GM19025 (cell line): ENCODE results near the gene SMS.
"Not testable (repeated sequence)": the region's sequence is repeated elsewhere in the genome, so short reads cannot be mapped to it uniquely, and the experiment has no call there.

Experiments used
- ATAC-seq: cut with Tn5 transposase; IDR thresholded peaks from one replicate; pipeline ENCODE4 v1.9.1; 2021; ENCODE audit warnings: mild to moderate bottlenecking, low read depth, moderate library complexity; ENCODE audit not compliant: unreplicated experiment

The SMS gene

DNA sequence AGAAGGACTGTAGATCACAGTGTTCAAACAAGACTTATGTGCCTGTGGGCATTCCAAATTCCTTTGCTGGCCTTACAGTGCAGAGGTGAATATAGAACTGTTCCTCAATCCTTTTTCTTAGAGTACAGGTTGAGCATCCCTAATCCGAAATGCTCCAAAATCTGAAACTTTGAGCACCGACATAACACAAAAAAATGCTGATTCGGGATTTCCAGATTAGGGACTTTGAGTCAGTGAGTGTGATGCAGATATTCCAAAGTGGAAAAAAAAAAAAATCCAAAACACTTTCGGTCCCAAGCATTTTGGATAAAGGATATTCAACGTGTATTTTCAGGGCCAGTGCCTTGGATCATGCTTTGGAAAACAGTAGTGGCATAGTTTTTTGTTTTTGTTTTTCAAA, 9.2 kb downstream of the SMS start:
- no peak for ATAC-seq

DNA sequence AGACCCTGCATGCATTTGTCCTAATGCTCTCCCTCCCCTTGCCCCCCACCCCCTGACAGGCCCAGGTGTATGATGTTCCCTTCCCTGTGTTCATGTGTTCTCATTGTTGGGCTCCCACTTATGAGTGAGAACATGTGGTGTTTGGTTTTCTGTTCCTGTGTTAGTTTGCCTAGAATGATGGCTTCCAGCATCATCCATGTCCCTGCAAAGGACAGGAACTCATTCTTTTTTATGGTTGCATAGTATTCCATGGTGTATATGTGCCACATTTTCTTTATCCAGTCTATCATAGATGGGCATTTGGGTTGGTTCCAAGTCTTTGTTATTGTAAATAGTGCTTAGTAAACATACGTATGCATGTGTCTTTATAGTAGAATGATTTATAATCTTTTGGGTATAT, 10.0 kb downstream of the SMS start:
- ATAC-seq = not testable (repeated sequence)

DNA sequence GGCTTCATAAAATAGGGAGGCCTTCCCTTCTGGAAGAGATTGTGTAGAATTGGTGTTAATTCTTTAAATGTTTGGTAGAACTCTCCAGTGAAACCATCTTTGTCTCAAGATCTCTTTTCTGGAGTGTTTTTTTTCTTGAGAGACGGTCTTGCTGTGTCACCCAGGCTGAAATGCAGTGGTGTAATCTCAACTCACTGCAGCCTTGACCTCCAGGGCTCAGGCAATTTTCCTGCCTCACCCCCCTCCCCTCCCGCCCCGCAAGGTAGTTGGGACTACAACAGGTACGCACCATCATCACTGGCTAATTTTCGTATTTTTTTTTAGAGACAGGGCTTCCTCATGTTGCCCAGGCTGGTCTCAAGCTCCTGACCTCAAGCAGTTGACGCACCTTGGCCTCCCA, 12.1 kb downstream of the SMS start:
- no peak for ATAC-seq

DNA sequence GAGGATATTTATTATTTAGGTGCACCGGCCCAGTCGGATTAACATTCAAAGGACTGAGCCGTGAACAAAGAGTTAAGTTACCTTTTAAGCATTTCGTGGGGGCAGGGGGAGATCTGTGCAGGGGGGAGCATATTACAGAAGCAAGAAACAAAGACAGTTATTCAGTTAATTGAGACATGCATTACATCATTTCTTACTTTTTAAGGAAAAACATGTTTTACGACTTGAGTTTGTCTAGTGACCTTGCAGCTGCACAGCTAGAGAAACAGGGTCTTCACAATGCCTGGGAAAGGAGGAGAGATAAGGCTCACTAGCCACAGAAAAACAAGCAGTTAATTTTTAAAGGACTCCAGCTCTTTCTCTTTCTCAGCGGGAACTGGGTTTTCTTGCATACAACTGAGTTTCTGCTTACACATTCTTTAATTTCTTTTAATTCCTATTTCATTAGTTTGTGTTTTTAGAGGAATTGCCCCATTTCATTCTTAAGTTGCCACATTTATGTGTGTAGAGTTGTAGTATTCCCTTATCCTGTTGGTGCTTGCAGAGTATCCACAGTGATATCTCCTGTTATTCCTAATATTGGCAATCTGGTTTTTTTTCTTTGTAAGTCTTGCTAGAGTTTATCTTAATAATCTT, 12.8 kb downstream of the SMS start:
- ATAC-seq = not testable (repeated sequence)

DNA sequence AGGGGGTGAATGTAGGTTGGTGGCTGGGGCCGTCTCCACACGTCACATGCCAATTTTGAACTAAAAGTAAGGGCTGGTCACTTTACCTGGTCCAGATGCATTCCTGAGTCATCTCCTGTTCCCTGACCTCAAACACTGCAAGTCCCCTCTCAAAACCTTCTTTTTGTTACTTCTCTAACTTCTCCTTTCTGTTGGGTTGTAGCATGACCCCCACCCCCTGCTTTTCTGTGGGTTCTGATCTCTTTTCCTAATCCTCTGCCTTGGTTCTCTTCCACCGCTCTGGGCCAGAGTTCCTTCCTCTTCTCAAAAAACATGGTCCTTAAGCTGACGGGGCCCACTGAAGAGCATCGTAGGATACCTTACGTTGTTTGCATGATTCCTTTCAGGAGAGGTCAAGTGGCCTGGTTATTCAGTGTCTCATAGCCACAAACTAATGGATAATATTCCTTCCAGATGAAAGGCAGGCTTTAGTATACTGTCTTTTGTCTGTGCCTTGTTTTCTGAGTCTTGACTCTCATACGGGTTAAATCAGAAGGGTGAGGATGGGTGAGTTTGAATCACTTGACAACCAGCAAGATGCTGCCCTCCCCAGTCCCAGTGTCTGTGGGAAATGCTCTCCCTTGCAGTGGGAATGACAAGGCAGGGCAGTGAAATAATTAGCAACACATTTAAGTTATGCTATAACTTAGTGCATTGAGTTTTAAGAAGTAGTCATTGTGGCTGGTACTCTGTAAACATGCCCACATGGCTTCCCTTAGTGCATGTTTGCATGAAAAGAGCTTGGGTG, 15.1 kb downstream of the SMS start:
- ATAC-seq = no peak

DNA sequence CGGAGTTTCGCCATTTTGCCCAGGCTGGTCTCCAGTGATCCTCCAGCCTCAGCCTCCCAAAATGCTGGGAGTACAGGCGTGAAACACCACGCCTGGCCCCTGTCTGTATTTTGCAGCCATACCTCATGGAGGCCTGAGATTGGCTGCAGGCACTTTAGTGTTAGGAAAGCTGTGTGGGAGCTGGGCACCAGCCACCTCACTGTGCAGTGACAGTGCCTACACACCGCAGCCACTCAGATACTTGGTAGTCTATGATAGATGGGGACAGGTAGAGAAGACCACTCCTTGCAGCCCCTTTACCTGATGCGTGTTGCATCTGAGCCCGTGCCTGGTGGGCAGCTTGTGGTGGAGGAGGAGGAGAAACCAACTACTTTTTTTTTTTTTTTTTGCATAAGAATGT, 16.3 kb downstream of the SMS start:
- ATAC-seq = no peak

DNA sequence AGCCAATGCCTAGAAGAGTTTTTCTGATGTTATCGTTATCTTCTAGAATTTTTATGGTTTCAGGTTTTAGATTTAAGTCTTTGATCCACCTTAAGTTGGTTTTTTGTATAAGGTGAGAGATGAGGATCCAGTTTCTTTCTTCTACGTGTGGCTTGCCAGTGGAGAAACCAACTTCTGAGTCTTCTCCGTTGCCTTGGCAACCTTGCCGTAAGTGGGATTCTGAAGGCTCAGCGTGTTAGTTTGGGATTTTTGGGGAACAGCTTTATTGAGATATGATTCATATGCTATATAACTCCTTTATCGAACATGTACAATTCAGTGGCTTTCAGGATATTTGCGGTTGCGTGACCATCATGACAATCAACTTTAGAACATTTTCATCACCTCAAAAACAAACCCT, 17.7 kb downstream of the SMS start:
- no peak for ATAC-seq

DNA sequence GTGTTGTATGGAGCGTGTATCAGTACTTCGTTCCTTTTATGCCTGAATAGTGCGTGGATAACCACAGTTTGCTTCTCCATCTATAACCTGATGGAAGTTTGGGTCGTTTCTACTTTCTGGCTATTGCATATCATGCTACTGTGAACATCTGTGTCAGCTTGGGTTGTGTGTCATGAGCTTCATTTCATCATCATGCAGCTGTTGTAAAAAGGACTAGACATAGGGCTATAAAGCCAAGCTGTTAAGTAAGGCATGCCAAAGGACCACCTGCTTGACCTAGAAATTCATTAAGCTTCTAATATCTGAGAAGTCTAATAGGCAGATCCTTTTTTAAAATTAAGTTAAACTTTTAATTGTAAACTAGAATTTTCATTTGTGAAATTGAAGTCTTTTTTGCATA, 18.4 kb downstream of the SMS start:
- ATAC-seq = no peak

DNA sequence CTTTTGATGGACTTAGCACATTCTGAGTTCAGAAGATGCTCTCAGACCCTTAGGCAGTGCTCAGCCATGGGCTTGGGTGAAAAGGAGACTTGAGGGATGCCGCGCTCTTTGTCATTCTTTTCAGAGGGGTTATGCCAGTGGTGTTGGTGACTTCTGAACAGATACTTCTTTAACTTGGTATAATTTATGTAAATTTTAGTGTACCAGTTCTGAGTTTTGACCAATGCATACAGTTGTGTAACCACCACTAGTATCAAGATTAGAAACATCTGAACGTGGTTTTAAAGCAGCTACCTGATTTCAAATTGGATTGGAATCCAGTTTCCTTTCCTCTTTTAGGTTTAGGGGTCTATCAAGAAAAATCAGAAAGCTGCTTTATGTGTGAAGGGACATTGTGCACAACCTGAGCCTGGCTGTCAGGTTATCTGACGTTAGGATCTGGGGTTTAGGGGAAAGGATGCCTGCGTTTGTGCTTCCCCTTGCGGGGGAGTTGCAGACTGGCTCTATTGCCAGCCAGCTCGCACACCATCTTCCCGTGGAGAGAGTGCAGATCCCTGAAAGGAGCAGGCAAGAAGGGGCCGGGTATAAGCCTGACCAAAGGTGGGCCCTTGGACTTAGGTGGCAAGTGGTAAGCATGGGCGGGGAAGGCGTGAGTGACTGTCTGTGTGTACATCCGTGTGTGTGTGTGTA, 19.0 kb downstream of the SMS start:
- peak; percentile 47 for ATAC-seq

DNA sequence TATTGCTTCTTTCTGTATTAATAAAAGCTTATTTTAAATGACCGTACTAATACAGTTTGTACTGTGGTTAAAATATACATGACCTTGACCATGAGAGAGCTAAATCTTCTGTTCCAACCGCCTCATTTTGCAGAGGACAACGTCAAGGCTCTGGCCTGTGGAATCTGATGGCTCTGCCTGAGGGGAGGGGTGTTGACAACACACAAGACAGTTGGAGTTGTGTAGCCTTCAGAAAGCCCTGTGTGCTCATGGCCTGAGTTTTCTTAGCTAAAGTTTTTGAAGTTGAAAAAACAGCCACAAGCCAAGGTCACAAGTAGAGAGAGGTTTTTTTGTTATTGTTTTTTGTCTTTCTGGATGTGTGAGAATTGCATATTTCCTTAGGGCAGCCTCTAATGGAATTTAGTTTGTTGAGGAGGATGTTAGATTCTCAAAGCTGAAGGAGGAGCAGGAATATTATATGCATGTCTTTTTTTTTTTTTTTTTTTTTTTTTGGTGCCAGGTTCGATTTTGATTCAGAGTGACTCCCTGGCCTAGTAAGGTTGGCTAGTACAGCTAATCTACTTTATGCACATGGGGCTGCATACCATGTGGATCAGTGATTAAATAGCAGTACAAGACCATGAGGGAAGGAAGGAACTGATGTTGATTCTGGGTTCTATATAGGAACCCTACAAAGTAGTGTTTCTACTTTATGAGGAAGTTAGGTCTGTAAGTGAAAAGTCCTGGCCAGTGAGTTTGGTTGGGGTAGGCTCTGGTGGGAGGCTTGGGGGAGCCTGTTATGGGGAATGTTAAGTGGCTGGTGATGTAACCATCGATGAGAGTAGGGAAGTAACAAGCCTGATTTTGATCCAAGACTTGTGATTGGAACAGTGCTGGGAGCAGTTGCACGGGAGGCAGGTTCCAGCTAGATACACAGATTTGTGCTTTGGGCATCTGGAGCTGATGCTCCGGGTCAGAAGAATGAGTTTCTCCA, 20.3 kb downstream of the SMS start:
- ATAC-seq = no peak

DNA sequence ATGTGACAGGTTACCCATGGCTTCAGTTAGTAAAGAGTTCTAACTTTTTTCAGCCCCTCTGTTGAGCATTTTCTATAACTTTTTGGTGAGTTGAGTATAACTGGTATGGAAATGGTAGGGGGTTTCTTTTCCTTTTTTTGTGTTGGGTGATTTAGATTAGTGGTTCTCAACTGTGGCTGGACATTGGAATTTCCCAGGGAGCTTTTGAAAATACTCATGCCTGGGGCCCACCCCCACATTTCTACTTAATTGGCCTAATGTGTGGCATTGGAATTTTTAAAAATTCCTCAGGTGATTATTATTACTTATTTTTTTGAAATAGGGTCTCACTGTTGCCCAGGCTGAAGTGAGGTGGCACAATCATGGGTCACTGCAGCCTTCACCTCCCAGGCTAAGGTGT, 21.9 kb downstream of the SMS start:
- ATAC-seq = no peak

DNA sequence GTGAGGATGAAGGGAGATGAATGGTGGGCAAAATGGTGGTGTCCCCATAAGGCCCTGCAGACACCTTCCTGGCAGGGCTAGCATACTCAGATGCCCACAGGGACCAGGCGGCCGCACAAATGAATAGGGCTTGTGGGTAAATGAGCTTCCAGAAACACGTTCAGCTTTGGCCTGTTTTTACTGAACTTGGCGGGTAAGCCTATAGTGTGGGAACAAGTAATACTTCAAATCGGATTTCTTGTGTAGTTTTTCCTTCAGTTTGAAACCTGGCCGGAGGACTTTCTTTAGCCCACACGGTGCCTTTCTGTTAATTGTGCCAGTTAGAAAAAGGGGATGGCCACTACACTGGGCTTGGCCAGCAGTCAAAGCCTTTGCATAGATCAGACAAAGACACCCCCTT, 22.8 kb downstream of the SMS start:
- no peak for ATAC-seq

DNA sequence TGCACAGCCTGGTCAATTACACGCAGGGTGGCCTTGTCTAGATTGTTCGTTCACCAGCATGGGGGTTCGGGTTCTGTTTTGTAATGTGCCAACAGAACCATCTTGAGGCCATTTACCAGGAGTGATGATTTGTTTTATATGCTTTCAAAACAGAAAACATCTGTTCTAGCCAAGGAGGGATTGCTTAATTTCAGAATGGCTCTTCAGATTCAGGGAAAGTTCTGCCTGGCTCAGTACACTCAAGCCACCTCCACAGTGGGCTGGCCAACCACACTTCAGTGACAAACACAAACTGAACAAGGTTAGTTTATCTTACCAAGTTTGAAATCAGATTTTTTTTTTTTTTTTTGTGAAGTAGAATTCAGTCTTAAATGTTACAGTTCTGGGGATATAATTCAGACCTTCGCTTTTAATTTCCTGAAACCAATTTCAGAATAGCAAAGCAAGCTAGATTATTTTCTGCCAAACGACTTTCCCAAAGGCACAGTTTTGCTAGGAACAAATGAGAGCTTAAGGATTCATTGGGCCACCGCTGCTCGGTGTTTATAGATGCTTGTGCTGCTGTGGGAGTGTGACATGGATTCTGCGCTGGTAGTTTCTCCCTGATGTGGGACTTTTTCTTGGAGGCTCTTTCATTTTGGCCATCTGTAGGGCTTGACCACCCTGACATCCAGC, 23.4 kb downstream of the SMS start:
- ATAC-seq = no peak

DNA sequence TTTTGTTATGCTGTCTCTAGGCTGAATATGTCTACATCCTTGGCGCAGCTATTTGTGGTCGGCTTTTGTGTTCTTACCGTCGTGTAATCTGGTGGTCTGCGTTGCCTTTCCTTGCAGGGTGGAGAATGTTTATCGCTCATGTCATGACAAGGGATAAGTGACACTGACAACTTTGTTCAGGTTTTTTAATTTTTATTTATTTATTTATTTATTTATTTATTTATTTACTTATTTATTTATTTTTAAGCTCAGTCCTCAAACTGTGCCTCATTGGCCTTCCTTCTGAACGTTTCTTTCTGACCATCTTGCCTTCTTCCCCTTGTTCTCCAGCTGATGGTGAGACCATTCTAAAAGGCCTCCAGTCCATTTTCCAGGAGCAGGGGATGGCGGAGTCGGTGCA, 26.4 kb downstream of the SMS start:
- ATAC-seq = no peak

DNA sequence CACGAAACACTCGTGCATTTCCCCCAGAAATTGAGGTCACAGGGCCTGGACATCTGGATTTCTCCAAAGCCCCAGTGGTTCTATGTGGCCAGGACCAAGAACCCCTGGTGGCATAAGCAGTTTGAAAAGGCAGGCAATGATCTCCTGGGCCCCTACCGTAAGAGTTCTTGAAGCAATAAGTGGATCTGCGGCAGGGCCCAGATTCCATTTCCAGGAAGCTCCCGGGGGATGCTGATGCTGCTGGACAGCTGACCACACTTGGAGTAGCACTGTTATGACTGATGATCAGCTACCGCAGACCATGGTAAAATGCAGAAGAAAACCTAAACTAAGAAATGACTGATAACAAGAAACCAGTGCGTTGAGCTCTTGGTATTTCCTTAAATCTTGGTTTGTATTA, 27.8 kb downstream of the SMS start:
- ATAC-seq = no peak

DNA sequence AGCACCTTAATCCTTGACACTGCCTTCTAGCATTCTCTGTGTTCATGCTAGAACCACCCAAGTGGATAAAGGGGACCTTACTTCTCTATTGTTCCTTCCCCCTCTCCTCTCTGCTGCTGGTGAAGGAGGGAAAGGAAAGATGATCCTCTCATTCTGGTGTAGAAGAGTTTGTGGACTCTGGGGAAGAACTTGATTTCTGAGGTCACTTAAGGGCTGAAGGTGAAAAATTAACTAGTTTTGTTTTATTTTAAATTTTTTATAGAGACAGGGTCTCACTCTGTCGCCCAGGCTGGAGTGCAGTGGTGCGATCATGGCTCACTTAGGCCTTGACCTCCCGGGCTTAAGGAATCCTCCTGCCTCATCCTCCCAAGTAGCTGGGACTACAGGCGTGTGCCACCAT, 29.8 kb downstream of the SMS start:
- no peak for ATAC-seq

DNA sequence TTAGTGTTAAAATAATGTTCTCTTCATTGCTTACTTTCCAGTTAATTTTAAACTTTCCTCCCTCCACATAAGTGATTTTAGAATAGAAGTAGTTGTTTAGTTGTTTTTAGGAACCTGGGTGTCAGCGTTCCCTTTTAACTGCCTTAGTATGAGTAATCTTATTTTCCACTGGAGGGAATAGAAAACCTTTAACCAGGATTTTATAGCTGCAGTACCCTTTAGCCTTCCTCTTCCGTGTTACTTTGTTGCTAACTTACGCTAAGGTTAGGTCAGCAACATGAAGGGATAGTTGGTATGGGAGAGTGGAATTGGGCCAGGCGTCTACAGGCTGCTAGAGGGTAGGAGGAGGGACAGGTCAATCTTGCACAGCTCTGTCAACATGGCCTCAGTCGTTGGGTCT, 31.5 kb downstream of the SMS start:
- no peak for ATAC-seq

DNA sequence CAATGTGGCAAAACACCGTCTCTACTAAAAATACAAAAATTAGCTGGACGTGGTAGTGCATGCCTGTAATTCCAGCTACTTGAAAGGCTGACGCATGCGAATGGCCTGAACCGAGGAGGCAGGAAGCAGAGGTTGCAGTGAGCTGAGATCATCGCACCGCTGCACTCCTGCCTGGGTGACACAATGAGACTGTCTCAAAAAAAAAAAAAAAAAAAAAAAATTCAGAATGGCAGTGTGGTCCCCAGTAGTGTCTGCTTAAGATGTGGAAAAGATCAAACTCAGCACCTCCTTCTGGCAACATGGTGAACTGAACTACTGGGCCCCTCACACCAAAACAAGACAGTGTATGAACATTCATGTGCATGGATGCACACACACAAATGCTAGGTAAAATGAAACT, 32.2 kb downstream of the SMS start:
- ATAC-seq = no peak

DNA sequence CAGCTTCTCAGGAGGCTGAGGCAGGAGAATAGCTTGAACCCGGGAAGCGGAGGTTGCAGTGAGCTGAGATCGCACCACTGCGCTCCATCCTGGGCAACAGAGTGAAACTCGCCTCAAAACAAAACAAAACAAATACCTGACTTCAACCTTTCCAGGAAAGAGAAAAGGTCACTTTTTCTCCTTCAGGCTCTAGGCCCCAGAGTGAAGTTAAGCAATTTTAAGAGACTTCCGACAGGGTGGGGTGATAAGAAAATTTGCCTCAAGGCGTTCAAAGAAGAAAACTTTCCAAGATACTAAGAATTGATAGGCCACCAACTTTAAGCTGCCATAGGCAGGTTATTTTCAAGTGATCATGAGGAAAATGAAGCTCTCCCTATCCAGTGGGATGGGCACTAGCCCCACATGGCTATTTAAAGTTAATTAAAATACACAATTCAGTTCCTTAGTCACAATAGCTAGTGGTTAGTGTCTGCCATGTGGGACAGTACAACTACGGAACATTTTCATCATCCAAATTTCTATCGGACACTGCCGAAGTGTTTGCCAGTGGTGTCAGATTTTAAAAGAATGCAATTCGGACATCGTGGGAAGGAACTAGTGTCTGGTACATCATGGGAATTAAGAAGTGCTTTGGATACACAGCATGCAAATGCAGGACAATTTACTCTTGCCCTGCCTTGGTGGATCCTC, 33.0 kb downstream of the SMS start:
- no peak for ATAC-seq

DNA sequence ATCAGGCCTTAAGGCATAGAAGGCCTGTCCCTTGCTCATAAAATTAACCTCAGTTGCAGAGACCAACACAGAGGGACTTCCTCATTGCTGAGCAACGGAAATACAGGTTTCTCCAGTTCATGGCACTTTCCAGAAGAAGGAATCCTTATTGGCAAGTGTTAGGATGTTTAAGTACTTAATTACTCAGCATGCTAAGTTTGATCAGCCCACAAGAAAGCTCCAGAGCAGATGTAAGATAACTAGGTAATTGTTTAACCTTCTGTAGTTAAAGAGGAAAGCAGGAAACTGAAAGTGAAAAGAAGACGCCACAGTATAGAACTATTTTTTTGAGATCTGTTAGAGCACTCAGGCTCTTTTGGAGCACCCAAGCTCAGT, 33.5 kb downstream of the SMS start:
- peak; percentile 90 for ATAC-seq
